Adrenal gland (tissue), 5 donors: Measurements from ENCODE around the gene FERD3L.

ENCODE experiments used
- POLR2A ChIP-seq, 2 donors: fragments of 450-650 bp; IDR thresholded peaks; one replicate each; pipeline ENCODE4 v1.6.1; 2017; ENCODE audit warnings: antibody characterized with exemption in 2 of 2, mild to moderate bottlenecking in 2 of 2, moderate library complexity in 1 of 2
- TF ChIP-seq, protein P1 (sequence below), 6 experiments: fragments of 450-650 bp in 4 of 6; fragments of 200-600 bp in 2 of 6; sonication (generic) in 1 of 6; IDR thresholded peaks; 1 replicate in 5 of 6; 2 replicates in 1 of 6; pipeline versions ENCODE4 v1.5.1 to v1.8.0; 2016 to 2021; ENCODE audit warnings: antibody characterized with exemption in 6 of 6, mild to moderate bottlenecking in 2 of 6, moderate library complexity in 1 of 6
- donor health status: DM: no; HTN: no; CAD: no.

DNA sequence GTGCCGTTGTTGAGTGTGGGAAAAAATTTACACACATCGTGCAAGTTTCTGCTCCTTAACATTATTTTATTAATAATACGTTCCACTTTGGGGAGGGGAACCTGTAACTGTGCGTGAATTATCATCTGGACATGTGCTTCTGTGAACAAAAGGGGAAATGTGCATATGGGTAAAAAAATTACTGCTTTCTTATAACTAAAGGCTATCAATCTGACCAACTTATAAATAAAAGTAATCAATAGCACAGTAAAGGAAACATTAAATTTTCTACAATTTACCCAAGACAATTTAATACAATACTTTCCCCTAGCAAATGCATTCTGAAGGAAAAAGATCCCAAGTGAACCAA, 32.2 kb downstream of the FERD3L start:
- TF ChIP-seq POLR2A (IDR thresholded peaks at IDR 0.05), result no peak
- TF ChIP-seq, protein P1, sequence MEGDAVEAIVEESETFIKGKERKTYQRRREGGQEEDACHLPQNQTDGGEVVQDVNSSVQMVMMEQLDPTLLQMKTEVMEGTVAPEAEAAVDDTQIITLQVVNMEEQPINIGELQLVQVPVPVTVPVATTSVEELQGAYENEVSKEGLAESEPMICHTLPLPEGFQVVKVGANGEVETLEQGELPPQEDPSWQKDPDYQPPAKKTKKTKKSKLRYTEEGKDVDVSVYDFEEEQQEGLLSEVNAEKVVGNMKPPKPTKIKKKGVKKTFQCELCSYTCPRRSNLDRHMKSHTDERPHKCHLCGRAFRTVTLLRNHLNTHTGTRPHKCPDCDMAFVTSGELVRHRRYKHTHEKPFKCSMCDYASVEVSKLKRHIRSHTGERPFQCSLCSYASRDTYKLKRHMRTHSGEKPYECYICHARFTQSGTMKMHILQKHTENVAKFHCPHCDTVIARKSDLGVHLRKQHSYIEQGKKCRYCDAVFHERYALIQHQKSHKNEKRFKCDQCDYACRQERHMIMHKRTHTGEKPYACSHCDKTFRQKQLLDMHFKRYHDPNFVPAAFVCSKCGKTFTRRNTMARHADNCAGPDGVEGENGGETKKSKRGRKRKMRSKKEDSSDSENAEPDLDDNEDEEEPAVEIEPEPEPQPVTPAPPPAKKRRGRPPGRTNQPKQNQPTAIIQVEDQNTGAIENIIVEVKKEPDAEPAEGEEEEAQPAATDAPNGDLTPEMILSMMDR (IDR thresholded peaks at IDR 0.05), result no peak
